Common myeloid progenitor, CD34-positive (primary cell): ENCODE data around the gene PSME3.
A peak's percentile ranks its signal among the peaks of the same experiment; 100 is the strongest.

Experiments
- CTCF ChIA-PET: fragments of 350-600 bp; sonication (Branson Sonifier 250); formaldehyde crosslinking; loops from one replicate; lab custom pipeline; 2021; ENCODE audit warnings: antibody characterized with exemption; lab: Charles Lee
- POLR2A ChIA-PET: fragments of 350-600 bp; sonication (Branson Sonifier 250); formaldehyde crosslinking; loops from one replicate; lab custom pipeline; 2021; ENCODE audit warnings: antibody characterized with exemption; lab: Charles Lee
- DNase-seq, 3 donors: peaks; one replicate each; pipeline versions ENCODE4 v3.0.0 to v3.0.0-alpha.2; 2013
- H3K27ac ChIP-seq, 2 experiments: 1 replicate in 1 of 2; 2 replicates in 1 of 2; pipeline ENCODE4 v1.7.0; 2013; ENCODE audit warnings: inconsistent platforms in 2 of 2, low read length in 2 of 2, mild to moderate bottlenecking in 2 of 2, low read depth in 1 of 2, moderate library complexity in 1 of 2; ENCODE audit not compliant: severe bottlenecking in 2 of 2, insufficient read depth in 1 of 2, poor library complexity in 1 of 2
- H3K27me3 ChIP-seq, 5 experiments: replicated peaks in 2 of 5; 1 replicate in 3 of 5; 2 replicates in 2 of 5; pipeline versions ENCODE4 v1.6.1 to v1.7.0; 2013; ENCODE audit warnings: low read length in 4 of 5, mild to moderate bottlenecking in 2 of 5, moderate library complexity in 2 of 5, inconsistent platforms in 1 of 5; ENCODE audit not compliant: insufficient read depth in 5 of 5, control insufficient read depth in 4 of 5
- H3K36me3 ChIP-seq, 4 experiments: 1 replicate in 2 of 4; 2 replicates in 2 of 4; pipeline versions ENCODE4 v1.6.1 to v1.7.0; 2013; ENCODE audit warnings: low read length in 3 of 4, control low read depth in 1 of 4, mild to moderate bottlenecking in 1 of 4; ENCODE audit not compliant: control insufficient read depth in 4 of 4, insufficient read depth in 4 of 4
- H3K4me1 ChIP-seq, 4 experiments: 1 replicate in 3 of 4; 2 replicates in 1 of 4; pipeline versions ENCODE4 v1.6.1 to v1.7.1; 2013; ENCODE audit warnings: low read length in 3 of 4, mild to moderate bottlenecking in 3 of 4, control low read depth in 1 of 4, inconsistent platforms in 1 of 4, moderate library complexity in 1 of 4; ENCODE audit not compliant: control insufficient read depth in 4 of 4, insufficient read depth in 4 of 4; ENCODE audit errors: control extremely low read depth in 1 of 4
- H3K4me3 ChIP-seq, 7 experiments: 1 replicate in 4 of 7; 2 replicates in 3 of 7; pipeline versions ENCODE4 v1.5.1 to v1.7.0; 2013; ENCODE audit warnings: mild to moderate bottlenecking in 7 of 7, low read length in 6 of 7, moderate library complexity in 6 of 7, inconsistent platforms in 2 of 7, low read depth in 2 of 7, control low read depth in 1 of 7; ENCODE audit not compliant: insufficient read depth in 4 of 7, control insufficient read depth in 1 of 7; ENCODE audit errors: extremely low read depth in 1 of 7
- H3K9me3 ChIP-seq, 5 experiments: 1 replicate in 4 of 5; 2 replicates in 1 of 5; pipeline versions ENCODE4 v1.6.1 to v1.7.1; 2013; ENCODE audit warnings: low read length in 4 of 5, mild to moderate bottlenecking in 2 of 5, inconsistent platforms in 1 of 5, low read depth in 1 of 5, moderate library complexity in 1 of 5; ENCODE audit not compliant: control insufficient read depth in 4 of 5, insufficient read depth in 2 of 5; ENCODE audit errors: control extremely low read depth in 1 of 5
- WGBS: methylation state at CpG from one replicate; pipeline ENCODE4 v1.1.5; 2013; ENCODE audit not compliant: insufficient coverage; 5-methylcytosine and 5-hydroxymethylcytosine counted together

Gene PSME3

DNA sequence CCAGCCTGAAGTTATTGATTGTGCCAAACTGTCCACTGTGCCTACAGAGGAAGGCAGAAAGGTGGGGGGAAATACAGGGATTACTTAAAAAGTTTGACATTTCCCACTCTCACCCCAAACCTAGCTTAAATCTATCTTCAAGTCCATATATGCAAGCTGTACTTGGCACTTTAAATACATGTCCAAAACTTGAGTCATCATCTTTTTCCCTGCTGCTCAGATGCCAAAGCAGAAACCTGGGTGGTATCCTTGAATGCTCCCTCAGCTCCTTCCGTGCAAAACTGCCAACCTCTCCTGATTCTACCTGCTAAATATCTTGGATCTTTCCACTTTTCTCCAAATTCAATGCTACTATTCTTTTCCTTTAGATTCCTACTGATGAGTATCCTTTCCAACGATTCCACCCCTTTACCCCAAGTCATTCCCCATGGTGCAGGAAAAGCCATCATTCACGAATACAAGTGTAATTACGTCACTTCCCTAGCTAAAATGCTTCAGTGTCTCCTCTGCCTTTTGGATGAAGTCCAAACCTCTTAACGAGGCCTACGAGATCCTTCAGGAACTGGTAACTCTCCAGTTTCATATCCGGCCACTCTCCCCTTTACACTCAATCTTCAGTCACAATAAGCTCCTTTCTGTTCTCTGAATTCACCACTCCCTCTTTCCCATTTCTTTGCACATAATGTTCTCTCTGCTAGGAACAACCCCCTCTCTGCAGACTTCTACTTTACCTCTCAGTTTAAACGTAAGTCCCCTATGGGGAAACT is 18.4 kb upstream of the PSME3 start:
- Histone ChIP-seq H3K27ac (no peak overlapping the region), H3K4me3 (no peak overlapping the region), H3K36me3 (peaks cover 34 to 82% (median 64%) of the 10 kb centered on the region in 4 experiments), H3K4me1 (no peaks in the 10 kb centered on the region), H3K9me3 (no peaks in the 10 kb centered on the region), H3K27me3 (no peaks in the 10 kb centered on the region)
- CTCF ChIA-PET: interaction anchor here (0.6 to 1.2 kb wide), 4 partner anchors 10 to 686 kb away, joined by 3 to 5 read pairs (median 3); partner anchors contain the start of gene BECN1
- POLR2A ChIA-PET: interaction anchor here (1.5 kb wide), 1 partner anchor 12 kb away, joined by 3 read pairs; no protein-coding TSS in a partner anchor
- 92% methylated on average over 8 of the region's 8 CpGs for WGBS
- DNase-seq: no peak

DNA sequence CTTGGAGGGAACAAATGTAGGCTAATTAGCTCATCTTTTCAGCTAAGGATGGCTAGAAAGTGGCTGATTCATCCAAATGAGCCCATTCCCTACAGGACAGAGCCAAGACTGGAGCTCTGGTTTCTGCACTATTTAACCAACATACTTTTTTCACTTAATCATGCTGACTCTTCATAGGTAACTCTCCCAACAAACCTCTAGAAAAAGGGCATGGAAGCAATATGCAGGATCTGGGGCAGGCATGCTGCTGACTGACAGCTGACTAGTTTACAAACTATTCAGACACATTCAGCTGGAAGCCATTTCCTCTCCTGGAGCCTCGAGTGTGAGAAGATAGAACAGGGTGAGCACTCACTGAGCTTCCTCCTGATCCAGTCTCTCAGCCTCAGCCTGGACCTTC is 15.3 kb upstream of the PSME3 start:
- no peaks in the 10 kb centered on the region for H3K9me3 ChIP-seq
- H3K27ac ChIP-seq: no peak overlapping the region
- H3K27me3 ChIP-seq: no peaks in the 10 kb centered on the region
- peaks cover 0 to 4% (median under 1%) of the 10 kb centered on the region in 4 experiments for H3K4me1 ChIP-seq
- POLR2A ChIA-PET: no interaction called here
- no peak for DNase-seq
- no peak overlapping the region for H3K4me3 ChIP-seq
- CTCF ChIA-PET: interaction anchor here (0.9 to 8.6 kb wide), 7 partner anchors 9 to 119 kb away, joined by 3 to 51 read pairs (median 3); no protein-coding TSS in a partner anchor
- peaks cover 24 to 75% (median 61%) of the 10 kb centered on the region in 4 experiments for H3K36me3 ChIP-seq
- WGBS: 67% methylated on average over 1 of the region's 1 CpG

DNA sequence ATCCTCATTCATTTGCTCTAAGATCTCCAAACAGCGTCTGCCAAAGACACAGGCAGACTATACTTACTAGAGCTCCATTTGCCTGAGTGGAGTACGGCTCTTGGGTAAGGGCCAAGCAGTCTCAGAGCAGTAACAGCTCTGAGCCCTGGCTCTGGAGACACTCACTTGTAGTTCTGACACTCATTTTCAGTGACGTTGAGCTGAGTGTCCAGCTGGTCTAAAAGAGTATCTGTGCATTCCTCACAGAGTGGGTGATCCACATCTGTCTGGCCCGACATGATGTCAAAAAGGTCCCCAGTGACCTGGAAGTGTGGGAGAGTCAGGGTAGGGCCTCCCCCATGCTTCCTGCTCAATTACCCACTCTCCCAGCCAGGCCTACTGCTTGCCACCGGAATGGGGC is 14.8 kb upstream of the PSME3 start:
- Histone ChIP-seq H3K4me3 (no peak overlapping the region), H3K27ac (no peak overlapping the region), H3K27me3 (no peaks in the 10 kb centered on the region), H3K9me3 (no peaks in the 10 kb centered on the region), H3K4me1 (peaks cover 0 to 9% (median 5%) of the 10 kb centered on the region in 4 experiments), H3K36me3 (peaks cover 24 to 74% (median 61%) of the 10 kb centered on the region in 4 experiments)
- ChIA-PET POLR2A (no interaction called here), CTCF (interaction anchor here (0.9 to 8.6 kb wide), 7 partner anchors 9 to 110 kb away, joined by 3 to 51 read pairs (median 5); no protein-coding TSS in a partner anchor)
- DNase-seq: no peak
- WGBS: 100% methylated on average over 5 of the region's 5 CpGs

GRCh38 chr17:42819939-42820535 is 13.2 kb upstream of the PSME3 start:
- Histone ChIP-seq H3K4me3 (no peak overlapping the region), H3K9me3 (no peaks in the 10 kb centered on the region), H3K4me1 (peaks cover 0 to 14% (median 11%) of the 10 kb centered on the region in 4 experiments), H3K36me3 (peaks cover 15 to 58% (median 47%) of the 10 kb centered on the region in 4 experiments), H3K27ac (no peak overlapping the region), H3K27me3 (no peaks in the 10 kb centered on the region)
- 50% methylated on average over 2 of the region's 2 CpGs for WGBS
- ChIA-PET POLR2A (no interaction called here), CTCF (interaction anchor here (1.1 to 8.6 kb wide), 12 partner anchors 11 to 242 kb away, joined by 3 to 51 read pairs (median 5); no protein-coding TSS in a partner anchor)
- peak; percentile 69 to 86 (median 83) for DNase-seq

GRCh38 chr17:42821176-42821575 is 12.0 kb upstream of the PSME3 start:
- peaks cover 9 to 47% (median 36%) of the 10 kb centered on the region in 4 experiments for H3K36me3 ChIP-seq
- H3K4me1 ChIP-seq: peaks cover 0 to 14% (median 11%) of the 10 kb centered on the region in 4 experiments
- H3K27me3 ChIP-seq: no peaks in the 10 kb centered on the region
- ChIA-PET POLR2A (interaction anchor here (0.6 kb wide), 1 partner anchor 1030 kb away, joined by 7 read pairs; no protein-coding TSS in a partner anchor), CTCF (interaction anchor here (1.4 to 8.6 kb wide), 7 partner anchors 10 to 243 kb away, joined by 3 to 51 read pairs (median 6); no protein-coding TSS in a partner anchor)
- no peak overlapping the region for H3K4me3 ChIP-seq
- 100% methylated on average over 1 of the region's 7 CpGs for WGBS
- DNase-seq: no peak
- no peaks in the 10 kb centered on the region for H3K9me3 ChIP-seq
- no peak overlapping the region for H3K27ac ChIP-seq

DNA sequence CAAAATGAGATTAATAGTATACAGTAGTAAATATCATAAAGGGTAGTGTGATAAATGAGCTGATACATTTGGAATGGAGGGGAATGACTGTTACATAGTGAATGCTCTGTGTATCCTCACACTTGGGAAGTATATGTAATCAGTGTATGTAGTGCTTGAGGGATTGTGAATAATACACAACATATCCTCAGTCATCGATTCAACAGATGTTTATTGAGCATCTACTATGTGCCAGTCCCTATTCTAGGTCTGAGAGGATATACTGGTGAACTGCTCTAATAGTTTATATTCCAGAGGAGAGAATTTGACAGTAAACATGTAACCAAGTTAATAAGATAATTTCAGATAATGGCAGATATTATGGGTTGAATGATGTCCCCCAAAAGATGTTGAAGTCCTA is 5.7 kb upstream of the PSME3 start:
- POLR2A ChIA-PET: no interaction called here
- H3K36me3 ChIP-seq: peaks cover 0 to 3% (median 0%) of the 10 kb centered on the region in 4 experiments
- CTCF ChIA-PET: interaction anchor here (1.7 kb wide), 1 partner anchor 12 kb away, joined by 5 read pairs; no protein-coding TSS in a partner anchor
- no peak overlapping the region for H3K4me3 ChIP-seq
- no peaks in the 10 kb centered on the region for H3K9me3 ChIP-seq
- DNase-seq: no peak
- no CpG with 5 or more reads among the region's 1 CpG for WGBS
- no peak overlapping the region for H3K27ac ChIP-seq
- peaks cover under 1 to 19% (median 16%) of the 10 kb centered on the region in 4 experiments for H3K4me1 ChIP-seq
- no peaks in the 10 kb centered on the region for H3K27me3 ChIP-seq
